Measurements from ENCODE around the gene AGER. TPM values are rescaled to one million over a fixed set of nuclear protein-coding genes. Genes with fewer than 3 reads are reported as not detected.
A peak's percentile ranks its signal among the peaks of the same experiment; 100 is the strongest.
"Not testable (repeated sequence)": the region's sequence is repeated elsewhere in the genome, so short reads cannot be mapped to it uniquely, and the experiment has no call there.

AGER gene
- total and polyA plus RNA-seq, 9 of the 15 experiments (the other 6 are each of a cell fraction or from before 2014, with no cell fraction given) = 1.2 to 11.5 (median 4.1) TPM

- Histone ChIP-seq H3K27ac (ENCODE audit: extremely low read depth, low read depth, low read length) (peak overlapping the region; percentile 68), H3K36me3 (ENCODE audit: control insufficient read depth, insufficient read depth, low read length) (peaks cover 70% of the 10 kb centered on the region; the same call in 2 of the 3 replicates), H3K79me2 (ENCODE audit: control insufficient read depth, insufficient read depth, low read length) (peaks cover 60% of the 10 kb centered on the region), H3K4me1 (replicated peaks in 1 of 2; ENCODE audit: control insufficient read depth in 2 of 2, insufficient read depth in 2 of 2, low read length in 2 of 2) (peaks cover 60 to 75% of the 10 kb centered on the region in 2 experiments), H3K4me2 (ENCODE audit: insufficient read depth, low read length) (peak overlapping the region; percentile 26; the same call in 1 of the 2 replicates), H3K9ac (ENCODE audit: insufficient read depth in 1 of 2, low read depth in 2 of 2, low read length in 2 of 2) (peak overlapping the region in 1 of 2 experiments; percentile 42; a peak in 3 of 4 replicates)
- FAIRE-seq = peak; percentile 98
- ATAC-seq = peak; percentile 81
- BruUV-seq (replicated peaks); H3K9me1 ChIP-seq (ENCODE audit: control insufficient read depth, insufficient read depth, low read length); CTCF ChIA-PET (ENCODE audit: low intra/inter-chr PET ratio); H3K27me3 ChIP-seq (ENCODE audit: control insufficient read depth in 2 of 2, insufficient read depth in 2 of 2, low read length in 2 of 2); H3K9me3 ChIP-seq (replicated peaks; ENCODE audit: control insufficient read depth, insufficient read depth, low read depth, low read length); in situ Hi-C loops (cut with MboI); H3K4me3 ChIP-seq; intact Hi-C loops (cut with micrococcal nuclease); H4K20me1 ChIP-seq (replicated peaks; ENCODE audit: control insufficient read depth, insufficient read depth, low read length); H2AFZ ChIP-seq (ENCODE audit: low read depth, low read length); TF ChIP-seq ATF1 (CRISPR knock-in tag; IDR thresholded peaks at IDR 0.05); JUND (tag; IDR thresholded peaks at IDR 0.05; ENCODE audit: borderline replicate concordance, low read depth, low read length): not testable (repeated sequence)
- DNase-seq (ENCODE audit: extremely low read depth in 1 of 4, low spot score in 3 of 4) = peak; percentile 71 to 97 (median 82)
- POLR2A ChIA-PET = interaction anchor here (0.6 to 1.0 kb wide), 2 partner anchors 10 to 217 kb away, joined by 3 read pairs; partner anchors contain the start of gene AGPAT1
- 7% methylated on average over 11 of the region's 11 CpGs for WGBS (ENCODE audit: insufficient coverage, low coverage, missing lambda C conversion rate)
- peak; percentile 26; the same call in 1 of the 2 replicates for TF ChIP-seq ATF1 (tag; IDR thresholded peaks at IDR 0.05)
- peak; percentile 77 for TF ChIP-seq ARHGAP35 (IDR thresholded peaks at IDR 0.05; ENCODE audit: partially characterized antibody)
- peak; percentile 46 for TF ChIP-seq CREM (IDR thresholded peaks at IDR 0.05; ENCODE audit: low read depth)
- TF ChIP-seq ZBTB26 (CRISPR knock-in tag; IDR thresholded peaks at IDR 0.05) = 0 out of 2 replicates have a peak, but pooled peaks have one; percentile 18
- TF ChIP-seq SUPT5H (IDR thresholded peaks at IDR 0.05) = peak; percentile 70
- TF ChIP-seq EGR1 (conservative IDR thresholded peaks at IDR 0.05) = peak; percentile 62
- TF ChIP-seq MLLT1 (IDR thresholded peaks at IDR 0.05) = 0 out of 4 replicates have a peak, but pooled peaks of 1 of the 2 experiments have one; percentile 20
- TF ChIP-seq JUND (IDR thresholded peaks at IDR 0.05; ENCODE audit: borderline replicate concordance, low read depth, low read length) = peak; percentile 34; the same call in 1 of the 2 replicates
- TF ChIP-seq POLR2B (IDR thresholded peaks at IDR 0.05; ENCODE audit: low read depth, partially characterized antibody) = peak; percentile 79
- peak; percentile 68 for TF ChIP-seq POLR2A (conservative IDR thresholded peaks at IDR 0.05)
- peak; percentile 47 to 53; a peak in 3 of 4 replicates for TF ChIP-seq NRF1 (conservative IDR thresholded peaks at IDR 0.05 in 1 of 2, IDR thresholded peaks at IDR 0.05 in 1 of 2)
- TF ChIP-seq VEZF1 (CRISPR knock-in tag; IDR thresholded peaks at IDR 0.05) = peak; percentile 64
- TF ChIP-seq HDAC1 (IDR thresholded peaks at IDR 0.05) = 0 out of 4 replicates have a peak, but pooled peaks of 1 of the 2 experiments have one; percentile 38
- peak; percentile 30; the same call in 1 of the 2 replicates for TF ChIP-seq PKNOX1 (IDR thresholded peaks at IDR 0.05)
- peak; percentile 30 for TF ChIP-seq PHF20 (IDR thresholded peaks at IDR 0.05; ENCODE audit: partially characterized antibody)
- peak; percentile 82 for TF ChIP-seq ELF4 (CRISPR knock-in tag; IDR thresholded peaks at IDR 0.05)
- 0 out of 2 replicates have a peak, but pooled peaks have one; percentile 33 for TF ChIP-seq EHMT2 (IDR thresholded peaks at IDR 0.05)
- peak; percentile 14; the same call in 1 of the 2 replicates for TF ChIP-seq EP300 (IDR thresholded peaks at IDR 0.05; ENCODE audit: low read length)
- peak; percentile 75 for TF ChIP-seq ZNF384 (IDR thresholded peaks at IDR 0.05; ENCODE audit: low read depth, low read length)
Measured at GRCh38 chr6:32185681-32186131, 1.7 kb upstream of the AGER start.
